HK-2 (cell line): ENCODE measurements around the gene FGF1.
A peak's percentile ranks its signal among the peaks of the same experiment; 100 is the strongest.
"Not testable (repeated sequence)": the region's sequence is repeated elsewhere in the genome, so short reads cannot be mapped to it uniquely, and the experiment has no call there.

ENCODE experiments used
- DNase-seq: peaks from one replicate; pipeline ENCODE4 v3.0.0-alpha.2; 2018; ENCODE audit not compliant: unreplicated experiment

FGF1 gene

DNA sequence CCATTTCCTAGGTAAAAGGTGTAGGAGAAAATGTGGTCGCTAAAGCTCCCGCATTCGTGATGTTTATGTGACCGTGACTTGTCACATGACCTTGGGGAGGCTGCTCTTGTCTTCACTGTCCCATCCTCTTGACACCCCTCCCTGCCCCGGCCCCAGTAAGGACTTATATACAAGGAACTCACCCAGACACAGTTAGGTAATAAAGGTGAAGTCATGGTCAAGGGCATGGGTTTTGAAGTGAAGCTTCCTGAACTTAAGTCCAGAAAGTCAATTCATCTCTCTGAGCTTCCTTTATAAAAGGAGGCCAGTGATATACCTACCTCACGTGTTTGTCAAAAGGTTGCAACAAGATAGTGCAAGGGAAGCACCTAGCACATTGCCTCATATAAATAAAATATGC is 17.6 kb downstream of the FGF1 start:
- DNase-seq, result no peak

DNA sequence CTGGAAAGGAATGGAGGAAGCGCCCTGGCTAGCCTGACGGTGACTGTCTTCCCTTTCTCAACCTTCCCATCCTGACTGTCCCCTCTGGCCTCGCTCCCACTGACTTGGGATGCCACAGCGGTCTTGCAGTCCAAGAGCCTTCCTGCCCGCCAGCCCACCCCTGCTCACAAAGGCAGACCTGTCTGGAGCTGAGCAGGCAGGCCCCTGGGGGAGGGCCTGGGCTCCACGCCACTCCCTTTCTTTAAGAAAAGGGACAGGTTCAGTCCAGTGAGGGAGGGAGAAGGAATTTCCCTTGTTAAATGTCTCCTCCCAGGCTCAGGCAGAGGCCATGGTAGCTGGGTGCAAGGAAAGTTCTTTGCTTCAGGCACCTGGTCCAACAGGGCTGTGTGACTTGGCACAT is 18.1 kb downstream of the FGF1 start:
- DNase-seq, result no peak

DNA sequence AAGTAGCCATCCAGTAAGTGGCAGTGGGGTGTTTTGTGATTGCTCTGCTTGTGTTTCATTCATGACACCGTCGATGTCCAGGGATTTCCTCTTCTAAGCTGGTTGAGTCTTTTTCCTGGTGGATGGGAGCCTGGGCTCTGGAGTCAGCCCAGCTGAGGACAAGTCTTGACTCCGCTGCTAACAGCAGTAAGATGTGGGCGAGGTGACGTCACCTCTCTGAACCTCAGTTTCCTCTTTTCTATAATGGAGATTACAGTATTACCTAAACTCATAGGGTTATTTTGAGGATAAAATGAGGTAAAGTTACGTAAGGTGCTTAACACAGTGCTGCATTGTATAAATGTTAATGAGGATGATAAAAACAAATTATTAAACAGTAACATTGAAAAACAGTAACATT is 21.3 kb downstream of the FGF1 start:
- DNase-seq, result no peak

DNA sequence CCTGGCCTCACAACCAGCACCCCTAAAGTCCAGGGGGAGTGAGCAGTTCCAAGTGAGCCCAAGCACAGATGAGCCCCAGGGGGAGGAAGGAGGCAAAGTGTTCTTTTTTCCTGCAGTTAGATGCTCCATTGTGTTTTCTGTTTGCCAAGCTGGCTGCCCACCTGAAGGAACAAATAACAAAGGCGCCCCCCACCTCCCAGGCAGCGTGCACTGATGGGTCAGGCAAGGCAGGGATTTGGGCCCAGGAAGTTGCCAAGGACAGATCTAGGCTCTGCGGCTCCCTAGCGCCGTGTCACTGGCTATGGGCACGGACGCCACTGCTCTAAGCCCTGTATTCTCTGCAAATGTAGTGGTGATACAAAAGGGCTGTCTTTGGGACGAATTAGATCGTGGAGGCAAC is 21.8 kb downstream of the FGF1 start:
- DNase-seq, result no peak

DNA sequence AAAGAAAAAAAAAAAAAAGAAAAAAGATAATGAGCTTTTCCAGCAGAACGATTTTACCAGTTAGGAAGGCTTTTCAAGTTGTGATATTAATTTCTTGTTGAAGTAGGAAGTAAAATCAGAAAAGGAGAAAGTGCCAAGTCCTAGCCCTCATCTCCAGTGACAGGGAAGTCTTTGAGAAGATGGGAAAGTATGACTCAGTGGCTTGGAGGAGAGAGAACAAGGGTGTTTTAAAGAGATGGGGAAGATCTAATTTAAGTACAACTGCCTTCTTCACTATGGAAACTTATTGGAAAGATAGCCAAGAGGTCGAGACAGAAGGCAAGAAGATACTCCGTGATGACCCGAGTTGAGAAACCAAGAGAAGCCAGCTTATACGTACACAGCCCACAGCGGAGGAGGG is 22.6 kb downstream of the FGF1 start:
- DNase-seq, result no peak

DNA sequence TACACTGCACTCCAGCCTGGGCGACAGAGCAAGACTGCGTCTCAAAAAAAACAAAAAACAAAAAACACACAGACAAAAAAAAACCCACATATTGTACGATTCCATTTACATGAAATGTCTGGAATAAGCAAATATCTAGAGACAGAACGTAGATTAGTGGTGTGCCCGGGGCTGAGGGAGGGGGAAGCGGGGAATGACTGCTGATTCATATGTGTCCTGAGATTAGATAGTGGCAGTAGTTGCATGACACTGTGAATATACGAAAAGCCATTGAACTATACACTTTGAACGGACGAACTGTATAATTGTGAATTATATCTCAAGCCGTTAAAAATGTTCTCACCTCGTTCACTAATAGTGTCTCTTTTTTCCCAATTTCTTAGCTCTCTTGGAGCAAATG is 23.9 kb downstream of the FGF1 start:
- DNase-seq, result no peak

DNA sequence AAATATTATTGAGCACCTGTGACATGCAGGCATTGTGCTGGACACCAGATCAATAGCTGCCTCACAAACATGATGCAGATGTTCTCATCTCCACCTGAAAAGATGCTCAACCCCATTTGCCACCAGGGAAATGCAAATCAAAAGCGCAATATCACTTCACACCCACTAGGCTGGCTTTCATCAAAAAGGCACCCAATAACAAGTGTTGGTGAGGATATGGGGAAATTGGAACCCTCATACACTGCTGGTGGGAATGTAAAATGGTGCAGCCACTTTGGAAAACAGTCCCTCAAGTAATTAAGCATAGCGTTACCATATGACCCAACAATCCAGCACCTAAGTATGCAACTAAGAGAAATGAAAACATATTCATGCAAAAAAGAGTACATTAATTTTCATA is 24.7 kb downstream of the FGF1 start:
- no peak for DNase-seq

DNA sequence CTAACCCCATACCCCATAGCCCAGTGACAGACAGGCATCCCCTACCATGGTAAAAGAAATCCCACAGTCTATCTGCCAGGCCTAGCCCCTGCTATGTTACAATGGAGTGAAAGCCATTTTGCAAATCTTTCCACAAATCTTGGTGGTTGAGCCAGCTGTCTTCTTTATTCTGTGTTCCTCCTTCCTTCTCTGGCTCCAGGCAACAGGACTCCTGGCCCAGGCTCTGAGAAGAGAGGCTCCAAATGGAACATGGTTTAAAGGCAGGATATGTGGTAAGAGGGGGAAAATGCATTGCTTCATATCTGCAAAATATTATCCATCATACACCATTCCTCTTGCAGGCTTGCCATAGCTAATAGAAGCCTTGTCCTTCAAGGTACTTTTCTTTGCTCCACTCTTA is 25.2 kb downstream of the FGF1 start:
- no peak for DNase-seq

DNA sequence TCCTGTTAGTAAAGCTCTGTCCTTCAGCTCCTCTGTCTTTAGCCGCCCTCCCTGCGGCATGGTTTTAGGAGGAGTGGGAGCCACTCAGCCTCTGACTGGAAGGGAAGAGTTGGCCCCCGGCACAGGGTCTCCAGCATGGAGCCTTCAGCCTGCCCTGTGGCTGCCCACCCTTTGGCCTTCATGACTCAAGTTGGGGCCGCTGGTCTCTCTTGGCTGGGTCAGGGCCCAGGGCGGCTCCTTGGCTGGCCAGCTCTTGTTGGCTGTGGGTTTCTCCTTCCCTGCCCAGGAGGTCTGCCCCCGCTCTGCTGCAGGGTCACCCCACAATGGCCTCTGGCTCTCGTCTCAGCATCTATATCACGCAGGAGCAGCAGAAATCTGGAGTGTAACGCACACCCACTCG is 25.7 kb downstream of the FGF1 start:
- DNase-seq, result no peak

DNA sequence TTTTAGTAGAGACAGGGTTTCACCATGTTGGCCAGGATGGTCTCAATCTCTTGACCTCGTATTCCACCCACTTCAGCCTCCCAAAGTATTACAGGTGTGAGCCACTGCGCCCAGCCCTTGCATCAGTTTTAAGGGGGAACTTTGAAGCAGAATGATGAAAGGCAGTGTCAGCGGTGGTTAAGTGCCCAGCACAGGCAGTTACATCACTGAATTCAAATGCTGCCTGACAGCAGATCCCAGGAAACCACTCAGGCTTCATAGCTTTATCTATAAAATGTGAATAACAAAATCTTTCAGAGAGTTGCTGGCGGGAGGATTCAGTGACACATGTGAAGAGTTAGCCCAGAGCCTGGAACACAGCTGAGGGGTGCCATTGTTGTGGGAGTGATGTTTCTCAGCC is 26.5 kb downstream of the FGF1 start:
- no peak for DNase-seq

DNA sequence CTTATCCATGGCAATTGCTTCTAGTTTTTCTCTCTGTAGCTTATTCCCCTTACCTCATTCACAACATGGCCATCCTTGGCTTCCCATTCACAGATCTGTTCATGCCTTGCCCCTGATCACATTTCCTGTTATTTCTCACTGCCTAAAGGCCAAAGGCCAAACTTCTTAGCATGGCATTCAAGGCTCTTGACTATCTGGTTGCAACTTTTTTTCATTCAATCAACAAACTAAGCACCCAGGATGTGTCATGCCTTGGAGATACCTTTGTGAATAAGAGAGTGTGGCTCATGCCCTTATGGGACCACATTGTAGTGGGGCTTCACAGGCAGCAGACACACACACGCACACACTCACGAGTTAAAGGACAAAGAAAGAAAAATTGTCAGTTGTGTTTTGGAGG is 27.6 kb downstream of the FGF1 start:
- DNase-seq, result no peak

DNA sequence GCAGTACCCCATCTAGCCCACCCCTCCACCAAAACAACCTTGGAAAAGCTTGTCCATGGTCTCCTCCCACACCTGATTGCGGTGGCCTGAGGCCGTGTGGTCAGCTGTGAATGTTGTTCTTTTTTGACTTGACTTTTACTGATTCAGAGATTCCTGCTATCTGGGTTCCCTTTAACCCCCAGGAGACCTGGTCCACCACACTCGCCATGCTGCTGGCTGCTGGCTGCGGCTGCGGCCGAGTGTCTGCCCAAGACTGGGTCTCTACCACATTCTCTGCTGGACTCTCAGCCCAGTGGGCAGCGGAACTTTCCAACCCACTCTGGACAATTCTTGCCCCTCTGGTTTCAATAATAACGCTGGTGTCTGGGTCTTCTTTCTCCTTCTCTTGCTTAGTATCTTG is 28.4 kb downstream of the FGF1 start:
- DNase-seq, result no peak

DNA sequence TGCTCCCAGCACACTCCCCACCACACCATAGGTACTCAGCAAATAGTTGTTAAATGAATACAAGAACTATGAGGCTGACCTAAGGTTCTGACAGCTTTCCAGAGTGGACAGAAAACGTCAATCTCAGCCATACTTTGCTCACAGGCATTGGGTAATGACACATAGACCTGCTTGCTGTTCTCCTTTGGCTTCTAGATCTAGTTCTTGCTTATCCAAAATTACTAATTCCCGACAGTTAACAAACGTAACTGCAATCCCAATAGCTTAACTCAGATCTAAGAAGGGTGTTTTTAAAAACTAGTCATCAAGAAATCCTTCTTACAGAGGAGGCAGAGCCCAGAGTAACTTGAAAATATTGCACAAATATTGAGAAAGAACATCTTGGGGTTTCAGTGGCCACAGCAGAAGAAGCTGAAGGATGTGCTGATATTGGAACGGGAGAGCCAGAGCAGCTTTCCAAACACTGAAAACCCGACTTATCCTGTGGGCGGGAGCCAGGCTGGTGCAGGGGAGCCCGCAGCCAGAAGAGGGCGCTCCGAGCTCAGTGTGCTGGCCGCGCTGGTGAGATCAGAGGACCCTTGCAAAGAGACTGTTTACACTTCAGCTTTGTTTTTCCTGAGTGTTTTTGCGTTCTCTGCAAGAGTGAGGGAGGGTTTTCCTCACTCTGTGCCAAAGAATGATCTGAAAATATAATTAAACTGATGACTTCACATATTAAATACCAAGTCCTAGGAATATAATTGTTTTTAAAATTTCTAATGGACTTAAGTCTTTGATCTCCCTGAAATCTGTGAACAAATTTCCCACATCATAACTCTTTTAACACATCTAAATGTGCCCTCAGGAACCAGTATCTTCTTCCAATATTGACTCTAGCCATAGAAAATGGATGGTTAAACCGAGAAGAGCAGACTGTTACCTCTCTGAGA is 30.3 kb downstream of the FGF1 start:
- DNase-seq, result peak; percentile 65

DNA sequence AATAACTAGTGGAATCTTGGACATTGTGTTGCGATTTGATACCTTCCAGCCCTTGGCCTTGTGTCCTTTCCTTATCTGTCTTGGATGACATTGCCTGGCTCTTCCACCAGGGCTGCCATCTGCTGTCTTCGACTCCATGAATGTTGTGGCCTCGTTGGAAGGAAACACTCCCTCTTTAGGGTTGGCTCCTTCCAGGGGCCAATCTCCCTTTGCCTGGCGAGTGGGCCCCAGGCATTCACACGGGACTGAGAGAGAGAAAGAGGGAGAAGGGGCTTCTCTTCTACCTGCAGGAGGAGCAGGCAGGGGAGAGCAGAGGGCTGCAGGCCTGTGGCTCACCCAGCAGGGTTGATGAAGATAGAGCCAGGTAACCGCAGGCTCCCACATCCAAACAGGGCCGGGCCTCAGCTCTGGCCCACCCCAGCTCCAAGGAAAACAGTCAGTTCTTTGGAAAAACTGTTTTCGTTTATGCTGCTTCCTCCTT is 31.3 kb downstream of the FGF1 start:
- DNase-seq, result no peak

DNA sequence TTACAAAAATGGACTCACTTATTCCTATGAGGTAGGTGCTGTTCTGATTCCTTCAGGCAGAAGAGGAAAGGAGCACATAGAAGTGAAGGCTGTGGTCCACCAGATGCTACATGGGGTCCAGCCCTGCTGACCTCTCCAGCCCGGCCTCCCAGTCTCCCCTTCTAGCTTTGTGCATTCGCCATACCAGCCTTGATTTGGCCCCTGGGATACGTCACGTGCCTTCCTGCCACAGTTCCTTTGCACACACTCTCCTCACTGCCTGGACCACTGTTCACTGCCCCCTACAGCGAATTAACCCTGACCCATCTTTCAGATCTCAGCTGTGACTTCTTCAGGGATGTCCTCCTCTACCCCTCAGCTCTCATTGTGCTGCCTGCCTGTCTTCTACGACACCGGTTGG is 32.6 kb downstream of the FGF1 start:
- DNase-seq, result no peak

DNA sequence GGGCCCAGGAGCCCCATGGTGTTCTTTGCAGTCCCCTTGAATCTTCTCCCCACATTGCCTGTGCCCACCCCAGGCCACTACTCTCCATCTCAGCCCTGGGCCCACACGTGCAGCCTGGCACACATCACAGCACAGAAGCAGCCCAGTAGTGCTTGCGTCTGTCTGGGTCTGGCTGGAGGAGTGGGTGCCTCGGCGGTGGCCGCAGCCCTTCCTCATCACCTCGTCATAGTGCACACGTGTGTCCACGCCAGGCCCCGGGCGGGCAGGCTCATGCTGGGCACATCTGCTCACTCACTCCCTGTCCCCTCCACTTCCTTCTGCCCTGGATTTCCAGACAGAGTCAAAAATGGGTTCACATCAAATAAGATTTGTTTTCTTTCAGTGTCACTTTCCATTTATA is 33.3 kb downstream of the FGF1 start:
- DNase-seq, result no peak

DNA sequence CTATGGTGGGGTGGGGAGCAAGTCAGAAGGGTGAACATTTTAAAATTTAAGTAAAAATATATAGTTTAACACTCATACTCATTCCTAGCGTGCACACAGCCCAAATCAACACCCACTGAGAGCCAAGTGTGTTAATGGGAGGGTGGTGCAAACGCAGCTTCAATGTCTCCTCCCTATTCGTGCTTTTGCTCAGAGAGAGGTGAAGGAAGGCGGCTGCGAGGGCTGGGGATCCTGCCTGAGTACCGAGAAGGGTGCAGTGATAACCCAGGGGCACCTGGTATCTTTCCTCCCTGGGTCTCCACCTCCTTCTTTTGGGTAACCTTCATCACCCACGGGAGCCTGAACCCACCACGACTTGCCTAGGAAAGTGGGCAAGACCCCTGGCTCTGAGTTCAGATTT is 35.0 kb downstream of the FGF1 start:
- DNase-seq, result no peak

DNA sequence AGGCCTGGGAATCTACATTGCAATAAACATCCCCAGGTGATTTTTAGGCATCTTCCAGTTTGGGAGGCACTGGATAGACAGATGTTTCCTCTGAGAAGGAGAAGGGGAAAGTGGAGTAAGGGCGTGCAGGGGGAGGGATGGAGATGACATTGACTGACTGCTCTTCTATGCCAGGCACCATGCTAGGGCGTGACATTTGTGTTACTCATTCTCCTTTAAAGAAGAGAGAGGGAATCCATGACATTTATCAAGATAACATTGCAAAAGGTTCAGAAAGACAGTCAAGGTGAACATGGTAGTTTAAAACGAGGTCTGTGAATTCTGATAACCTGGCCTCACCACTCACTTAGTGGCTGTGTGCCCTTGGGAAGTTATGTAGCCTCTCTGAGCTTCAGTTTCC is 35.8 kb downstream of the FGF1 start:
- no peak for DNase-seq

DNA sequence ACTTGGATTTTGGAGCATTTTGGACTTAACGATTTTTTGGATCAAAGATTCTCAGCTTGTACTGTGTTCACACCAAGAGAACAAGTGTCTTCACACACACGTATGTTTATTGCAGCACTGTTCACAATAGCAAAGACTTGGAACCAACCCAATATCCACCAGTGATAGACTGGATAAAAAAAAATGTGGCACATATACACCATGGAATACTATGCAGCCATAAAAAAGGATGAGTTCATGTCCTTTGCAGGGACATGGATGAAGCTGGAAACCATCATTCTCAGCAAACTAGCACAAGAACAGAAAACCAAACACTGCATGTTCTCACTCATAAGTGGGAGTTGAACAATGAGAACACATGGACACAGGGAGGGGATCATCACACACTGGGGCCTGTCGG is 37.8 kb downstream of the FGF1 start:
- DNase-seq, result not testable (repeated sequence)

DNA sequence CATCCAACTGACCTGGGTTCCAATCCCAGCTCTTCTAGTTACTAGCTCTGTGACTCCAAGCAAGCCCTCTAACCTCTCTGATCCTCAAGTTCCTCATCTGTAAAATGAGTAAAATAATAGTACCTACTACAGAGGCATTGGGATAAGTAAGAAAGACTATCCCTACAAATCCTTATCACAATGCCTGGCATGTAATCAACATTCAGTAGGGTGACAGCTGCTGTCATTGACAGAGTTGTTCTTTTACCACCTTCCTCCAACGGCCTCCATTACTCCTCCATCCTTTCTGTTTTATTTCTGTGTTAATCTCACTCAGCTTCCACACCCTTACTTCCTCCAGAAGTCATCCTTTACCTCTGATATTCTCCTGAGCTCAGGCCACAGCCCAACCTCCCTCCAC is 40.4 kb downstream of the FGF1 start:
- no peak for DNase-seq

DNA sequence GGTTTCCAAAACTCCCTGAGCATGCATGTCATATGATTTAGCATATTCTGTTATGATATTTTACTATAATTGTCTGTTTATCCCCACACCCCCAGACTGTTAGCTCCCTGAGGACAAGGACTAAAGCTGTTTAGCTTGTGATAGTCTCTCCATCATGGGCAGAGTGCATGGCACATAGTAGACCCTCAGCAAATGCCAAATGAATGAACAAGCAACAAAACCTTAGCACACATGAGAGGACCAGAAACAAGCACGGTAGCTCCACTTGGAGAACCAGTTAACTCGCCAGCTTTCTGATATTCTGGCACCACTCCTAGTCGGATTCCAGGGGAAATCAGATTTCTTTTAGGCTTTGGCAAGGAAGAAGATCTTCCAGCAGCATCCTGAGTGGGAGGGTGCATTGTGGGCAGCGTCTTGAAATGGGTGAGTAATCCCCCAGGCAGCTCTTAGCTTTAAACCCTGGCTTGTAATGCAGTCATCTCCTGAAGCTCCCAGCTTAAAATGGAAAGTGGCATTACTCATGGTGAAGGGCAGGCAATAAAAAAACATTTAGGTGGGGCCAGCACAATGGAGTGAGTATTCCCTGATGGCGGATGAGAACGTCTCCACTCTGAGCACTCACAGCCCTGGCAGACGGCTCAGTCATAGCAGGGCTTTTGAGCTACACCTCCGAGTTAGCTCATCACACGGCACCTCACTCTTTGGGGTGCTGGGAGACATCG is 41.1 kb downstream of the FGF1 start:
- DNase-seq, result peak; percentile 57

DNA sequence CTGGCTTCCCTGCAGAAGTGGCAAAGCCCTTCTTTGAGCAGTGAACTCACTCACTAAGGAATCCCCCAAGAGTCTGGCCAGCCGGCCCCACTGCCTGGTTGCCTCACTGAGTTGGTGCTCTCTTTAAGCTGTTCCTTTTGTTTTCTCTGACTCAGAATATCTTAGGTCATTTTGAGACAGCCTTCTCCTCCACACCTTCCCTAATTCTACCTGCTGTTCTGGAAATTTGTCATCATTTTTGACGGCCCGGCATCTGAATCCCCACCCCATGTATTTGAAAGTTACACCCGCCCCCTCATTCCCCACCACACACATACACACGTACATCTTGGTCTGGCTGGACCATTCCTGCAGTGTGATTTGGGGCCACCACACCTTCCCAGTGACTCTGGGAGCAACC is 41.8 kb downstream of the FGF1 start:
- DNase-seq, result no peak

DNA sequence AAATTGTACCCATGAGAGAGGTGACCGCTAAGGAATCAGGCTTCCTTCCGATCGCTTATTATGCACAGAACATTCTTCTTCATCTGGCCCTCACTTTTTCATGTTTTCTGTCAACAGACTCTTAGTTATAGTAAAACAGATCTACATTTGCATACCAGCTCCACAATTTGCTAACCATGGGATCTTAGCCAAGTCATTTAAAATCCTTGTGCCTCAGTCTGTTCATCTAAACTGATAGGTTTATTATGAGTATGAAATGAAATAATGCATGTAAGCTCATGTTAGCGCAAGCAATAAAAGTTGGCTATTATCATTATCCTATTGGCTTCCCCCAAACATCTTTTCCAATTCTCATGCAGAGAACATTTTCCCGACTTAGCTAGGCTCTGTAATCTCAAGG is 42.3 kb downstream of the FGF1 start:
- no peak for DNase-seq
